ENCODE measurements around the gene SUCNR1. TPM values are rescaled to one million over a fixed set of nuclear protein-coding genes. Genes with fewer than 3 reads are reported as not detected.
"Not testable (repeated sequence)": the region's sequence is repeated elsewhere in the genome, so short reads cannot be mapped to it uniquely, and the experiment has no call there.

Gene SUCNR1
- total RNA-seq, 1 donor from 2014 or later = 0.30 TPM

- intact Hi-C loops (cut with micrococcal nuclease) = loop anchor here (10.0 kb wide), 1 partner anchor 374 kb away; the partner anchor contains the start of gene IGSF10
- TF ChIP-seq CTCF (IDR thresholded peaks at IDR 0.05; ENCODE audit: borderline replicate concordance) = no peak
- no peaks in the 10 kb centered on the region for H3K36me3 ChIP-seq
- no peak for DNase-seq
- no peaks in the 10 kb centered on the region for H3K4me1 ChIP-seq
- no peaks in the 10 kb centered on the region for H3K9me3 ChIP-seq (replicated peaks)
- H3K4me3 ChIP-seq = no peak overlapping the region
- H3K27ac ChIP-seq (replicated peaks) = no peak overlapping the region
- no peaks in the 10 kb centered on the region for H3K27me3 ChIP-seq (ENCODE audit: low read depth)
Measured at GRCh38 chr3:151839313-151839631, 34.2 kb upstream of the SUCNR1 start.

GRCh38 chr3:151841801-151842200, 31.6 kb upstream of the SUCNR1 start:
- Histone ChIP-seq H3K27ac (replicated peaks) (no peak overlapping the region), H3K27me3 (ENCODE audit: low read depth) (no peaks in the 10 kb centered on the region), H3K9me3 (replicated peaks) (no peaks in the 10 kb centered on the region), H3K36me3 (no peaks in the 10 kb centered on the region), H3K4me3 (no peak overlapping the region), H3K4me1 (no peaks in the 10 kb centered on the region)
- intact Hi-C loops (cut with micrococcal nuclease) = loop anchor here (5.0 kb wide), 1 partner anchor 404 kb away; no protein-coding TSS in a partner anchor
- TF ChIP-seq CTCF (IDR thresholded peaks at IDR 0.05; ENCODE audit: borderline replicate concordance) = no peak
- DNase-seq = no peak

- H3K4me3 ChIP-seq = no peak overlapping the region
- no peaks in the 10 kb centered on the region for H3K4me1 ChIP-seq
- H3K27me3 ChIP-seq (ENCODE audit: low read depth) = no peaks in the 10 kb centered on the region
- H3K9me3 ChIP-seq (replicated peaks) = no peaks in the 10 kb centered on the region
- no peak overlapping the region for H3K27ac ChIP-seq (replicated peaks)
- no peak for DNase-seq
- intact Hi-C loops (cut with micrococcal nuclease) = loop anchor here (5.0 kb wide), 1 partner anchor 406 kb away; no protein-coding TSS in a partner anchor
- H3K36me3 ChIP-seq = no peaks in the 10 kb centered on the region
- TF ChIP-seq CTCF (IDR thresholded peaks at IDR 0.05; ENCODE audit: borderline replicate concordance) = no peak
Measured at GRCh38 chr3:151843275-151843674, 30.2 kb upstream of the SUCNR1 start.

GRCh38 chr3:151845306-151845905, 28.0 kb upstream of the SUCNR1 start:
- intact Hi-C loops (cut with micrococcal nuclease) = no loop called here
- Histone ChIP-seq H3K36me3 (no peaks in the 10 kb centered on the region), H3K9me3 (replicated peaks) (peaks cover 14% of the 10 kb centered on the region), H3K27me3 (ENCODE audit: low read depth) (no peaks in the 10 kb centered on the region), H3K4me3 (no peak overlapping the region), H3K4me1 (no peaks in the 10 kb centered on the region), H3K27ac (replicated peaks) (no peak overlapping the region)
- no peak for TF ChIP-seq CTCF (IDR thresholded peaks at IDR 0.05; ENCODE audit: borderline replicate concordance)
- no peak for DNase-seq

- H3K36me3 ChIP-seq; intact Hi-C loops (cut with micrococcal nuclease): not testable (repeated sequence)
Measured at GRCh38 chr3:151850065-151850464, 23.4 kb upstream of the SUCNR1 start.

GRCh38 chr3:151852074-151852811, 21.2 kb upstream of the SUCNR1 start:
- intact Hi-C loops (cut with micrococcal nuclease) = no loop called here
- H3K4me1 ChIP-seq = no peaks in the 10 kb centered on the region

More at GRCh38 chr3:151850065-151850464, 23.4 kb upstream of the SUCNR1 start:
- H3K9me3 ChIP-seq (replicated peaks) = peaks cover 26% of the 10 kb centered on the region
- not testable (repeated sequence) for DNase-seq; H3K4me1 ChIP-seq; H3K27me3 ChIP-seq (ENCODE audit: low read depth); H3K27ac ChIP-seq (replicated peaks); H3K4me3 ChIP-seq

More at GRCh38 chr3:151852074-151852811, 21.2 kb upstream of the SUCNR1 start:
- Histone ChIP-seq H3K4me3 (no peak overlapping the region), H3K27me3 (ENCODE audit: low read depth) (no peaks in the 10 kb centered on the region), H3K36me3 (no peaks in the 10 kb centered on the region), H3K27ac (replicated peaks) (no peak overlapping the region), H3K9me3 (replicated peaks) (peaks cover 26% of the 10 kb centered on the region)
- DNase-seq = no peak
- no peak for TF ChIP-seq CTCF (IDR thresholded peaks at IDR 0.05; ENCODE audit: borderline replicate concordance)

Data from left ventricle myocardium inferior (tissue), 1 donor.